Stimulated activated CD8-positive, alpha-beta memory T cell treated with anti-CD3 and anti-CD28 coated beads, Interleukin-2, amount 100 ng/mL, for 48 hours (primary cell): ENCODE results near the gene COL4A2.
"Not testable (repeated sequence)": the region's sequence is repeated elsewhere in the genome, so short reads cannot be mapped to it uniquely, and the experiment has no call there.

ENCODE experiments used
- DNase-seq, 2 donors: peaks; one replicate each; pipeline ENCODE4 v3.0.0-alpha.2; 2020; ENCODE audit warnings: low read depth in 2 of 2

Gene COL4A2

DNA sequence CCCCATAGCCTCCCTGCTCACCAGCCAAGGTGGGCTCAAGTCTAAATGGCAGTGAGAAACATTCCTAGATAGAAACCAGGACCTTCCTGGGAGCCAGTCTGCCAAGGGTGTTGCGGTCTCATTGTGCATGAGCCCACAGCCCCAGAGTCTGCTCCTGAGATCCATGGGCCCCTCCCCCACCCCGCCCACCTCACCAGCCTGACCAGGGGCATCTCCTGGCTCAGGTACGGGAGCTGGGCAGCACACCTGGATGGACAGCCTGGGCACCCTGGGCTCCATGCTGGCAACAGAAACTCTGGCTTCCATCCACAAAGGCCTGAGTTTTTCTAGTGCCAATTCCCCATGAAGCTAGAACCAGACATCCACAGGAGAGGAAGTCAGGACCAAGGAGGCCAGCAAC lies 188.8 kb downstream of the COL4A2 start:
- no peak for DNase-seq

DNA sequence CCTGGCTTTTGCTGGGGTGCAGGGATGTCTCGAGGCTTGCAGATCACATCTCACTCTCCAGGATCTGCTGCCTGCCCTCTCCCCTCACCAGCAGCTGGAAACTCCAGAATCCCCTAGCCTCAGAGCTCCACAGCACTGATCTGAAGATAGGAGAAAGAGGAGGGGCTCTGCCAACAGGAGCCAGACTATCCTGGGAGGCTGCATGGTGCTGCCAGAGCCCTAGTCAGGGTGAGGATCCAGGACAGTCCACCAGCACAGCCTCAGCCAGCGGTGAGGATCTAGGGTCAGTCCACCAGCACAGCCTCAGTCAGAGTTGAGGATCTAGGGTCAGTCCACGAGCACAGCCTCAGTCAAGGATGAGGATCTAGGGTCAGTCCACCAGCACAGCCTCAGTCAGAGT lies 189.2 kb downstream of the COL4A2 start:
- no peak for DNase-seq

DNA sequence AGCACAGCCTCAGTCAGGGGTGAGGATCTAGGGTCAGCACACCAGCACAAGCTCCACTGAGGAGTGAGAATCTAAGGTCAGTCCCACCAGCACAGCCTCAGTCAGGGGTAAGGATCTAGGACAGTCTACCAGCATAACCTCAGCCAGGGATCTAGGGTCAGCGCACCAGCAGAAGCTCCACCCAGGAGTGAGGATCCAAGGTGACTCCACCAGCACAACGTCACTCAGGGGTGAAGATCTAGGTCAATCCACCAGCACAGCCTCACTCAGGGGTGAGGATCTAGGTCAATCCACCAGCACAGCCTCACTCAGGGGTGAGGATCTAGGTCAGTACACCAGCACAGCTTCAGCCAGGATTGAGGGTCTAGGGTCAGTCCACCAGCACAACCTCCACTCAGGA lies 189.9 kb downstream of the COL4A2 start:
- no peak for DNase-seq

GRCh38 chr13:110497896-110498295 lies 190.8 kb downstream of the COL4A2 start:
- DNase-seq, result not testable (repeated sequence)

DNA sequence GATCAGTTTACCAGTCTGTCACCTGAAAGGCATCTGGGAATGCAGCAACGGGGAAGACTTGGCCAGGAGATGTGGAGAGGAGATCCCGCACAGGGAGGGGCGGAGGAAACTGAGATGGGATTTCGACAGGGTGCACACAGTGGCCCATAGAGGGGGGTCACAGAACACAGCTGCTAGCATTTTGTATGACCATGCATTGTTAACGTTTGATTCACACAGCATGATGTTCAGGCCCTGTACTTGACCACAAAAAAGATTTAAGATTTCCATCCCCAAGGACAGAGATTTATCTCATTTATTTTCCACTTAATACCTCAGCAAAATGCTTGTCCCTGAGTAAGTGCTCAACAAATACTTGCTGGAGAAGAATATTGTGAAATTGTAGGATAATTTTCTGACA lies 191.2 kb downstream of the COL4A2 start:
- no peak for DNase-seq

GRCh38 chr13:110498765-110499164 lies 191.7 kb downstream of the COL4A2 start:
- DNase-seq, result no peak

- DNase-seq, result no peak
These were observed 192.7 kb downstream of the COL4A2 start for GRCh38 chr13:110499621-110500281.

GRCh38 chr13:110500341-110500740 lies 193.3 kb downstream of the COL4A2 start:
- no peak for DNase-seq

DNA sequence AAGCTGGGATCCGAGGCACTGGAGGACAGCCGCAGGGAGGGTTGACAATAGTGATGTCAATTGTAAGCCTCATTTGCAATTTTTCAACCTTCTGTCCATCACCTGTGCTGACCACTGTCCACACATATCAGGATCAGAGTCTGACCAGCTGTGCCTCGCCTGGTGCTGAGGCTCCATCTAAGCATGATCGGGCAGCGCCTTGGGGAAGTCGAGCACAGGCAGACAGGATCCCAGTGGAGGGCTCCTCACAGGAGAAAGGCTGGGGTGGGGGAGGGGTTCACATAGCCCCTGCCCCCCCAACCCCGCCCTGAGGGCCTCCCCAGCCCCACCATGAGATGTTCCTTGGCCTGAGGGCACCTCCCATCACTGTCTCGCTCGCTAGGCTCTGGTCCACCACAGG lies 194.1 kb downstream of the COL4A2 start:
- DNase-seq, result no peak

GRCh38 chr13:110503037-110503901 lies 196.2 kb downstream of the COL4A2 start:
- no peak for DNase-seq

GRCh38 chr13:110503979-110504499 lies 197.0 kb downstream of the COL4A2 start:
- DNase-seq, result no peak

DNA sequence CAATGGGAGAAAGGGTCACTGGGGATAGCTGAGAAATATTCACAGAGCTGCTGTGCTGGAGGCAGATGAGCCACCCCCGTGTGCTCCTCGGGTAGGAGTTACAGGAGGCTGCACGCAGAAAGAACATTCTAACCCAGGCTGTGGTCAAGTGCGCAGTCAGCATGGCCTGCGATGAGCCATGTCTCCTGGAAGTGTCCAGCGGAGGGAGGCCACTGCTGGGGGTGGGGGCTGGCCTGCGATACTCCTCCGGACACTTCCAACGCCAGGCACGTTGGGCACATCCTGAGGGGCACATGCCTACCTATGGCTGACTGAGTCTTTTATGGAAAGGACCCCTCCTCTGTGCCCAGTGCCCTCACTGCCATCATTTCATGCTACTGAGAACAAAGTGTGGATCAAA lies 198.5 kb downstream of the COL4A2 start:
- no peak for DNase-seq

GRCh38 chr13:110506396-110506795 lies 199.3 kb downstream of the COL4A2 start:
- DNase-seq, result no peak

DNA sequence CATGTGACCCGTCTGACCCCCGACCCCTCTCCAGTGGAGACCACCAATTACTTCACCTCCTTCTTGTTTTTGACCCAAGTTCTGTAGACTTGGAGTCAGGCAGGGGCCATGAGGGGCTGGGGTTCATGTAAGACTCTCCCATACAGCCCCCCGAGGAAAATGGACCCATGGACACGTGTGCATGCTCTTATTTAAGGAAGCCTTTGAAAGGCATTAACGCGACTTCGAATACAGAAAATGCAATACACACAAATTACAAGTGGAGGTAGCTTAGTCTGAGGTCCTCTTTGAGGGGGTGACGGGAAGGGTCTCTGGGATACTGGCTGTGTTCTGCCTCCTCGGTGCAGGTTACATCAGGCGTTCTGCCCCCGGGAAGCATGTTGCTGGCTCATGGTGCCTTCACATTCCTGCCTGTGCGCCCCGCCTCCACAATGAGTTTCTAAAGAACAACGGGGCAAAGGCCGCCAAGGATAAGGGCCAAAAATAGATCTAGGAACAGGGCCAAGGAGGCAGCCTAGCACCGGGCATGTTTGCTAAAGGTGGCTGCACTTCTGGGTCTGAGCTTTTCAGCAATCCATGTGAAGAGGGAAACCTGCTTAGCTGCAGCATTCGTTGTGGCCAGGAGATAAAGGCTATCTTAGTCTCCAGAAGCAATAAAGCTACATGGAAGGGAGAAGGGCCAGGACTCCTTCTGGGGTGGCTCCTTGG lies 199.9 kb downstream of the COL4A2 start:
- DNase-seq, result no peak

- DNase-seq, result no peak
These were observed 200.7 kb downstream of the COL4A2 start for GRCh38 chr13:110507678-110508381.

DNA sequence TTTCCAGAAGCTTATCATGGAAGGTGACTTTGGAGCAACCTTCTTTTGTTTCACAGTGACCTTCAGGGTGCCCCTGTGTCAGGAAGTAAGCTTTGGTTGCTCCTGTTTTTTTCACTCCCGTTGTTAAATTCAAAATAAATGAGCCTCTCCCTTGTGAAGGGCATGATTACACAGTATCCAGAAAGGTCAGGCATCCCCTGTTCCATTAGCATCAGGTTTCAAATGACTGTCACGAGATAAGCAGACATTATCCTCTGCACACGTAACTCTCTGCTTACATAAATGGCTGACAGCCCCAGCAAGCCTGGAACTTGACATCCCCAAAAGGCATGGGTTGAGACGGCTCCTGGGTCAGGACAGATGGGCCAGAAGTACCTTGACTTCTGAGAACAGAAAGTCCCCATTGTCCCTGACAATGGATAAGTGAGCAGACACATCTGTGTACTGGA lies 202.4 kb downstream of the COL4A2 start:
- DNase-seq, result no peak

- no peak for DNase-seq
These were observed 203.1 kb downstream of the COL4A2 start for GRCh38 chr13:110509971-110510786.

GRCh38 chr13:110511509-110512181 lies 204.6 kb downstream of the COL4A2 start:
- no peak for DNase-seq

GRCh38 chr13:110512198-110512740 lies 205.2 kb downstream of the COL4A2 start:
- no peak for DNase-seq

GRCh38 chr13:110516500-110516899 lies 209.4 kb downstream of the COL4A2 start:
- DNase-seq, result no peak
